Lower leg skin (tissue), 3 donors: Measurements from ENCODE around the gene TNFSF11.

Source experiments
- CTCF ChIP-seq, 3 donors: fragments of 450-650 bp; IDR thresholded peaks; one replicate each; pipeline ENCODE4 v1.5.1; 2016; ENCODE audit warnings: antibody characterized with exemption in 3 of 3, mild to moderate bottlenecking in 3 of 3, moderate library complexity in 2 of 3
- POLR2A ChIP-seq, 2 donors: fragments of 450-650 bp; IDR thresholded peaks; one replicate each; pipeline ENCODE4 v1.6.1; 2016 to 2017; ENCODE audit warnings: antibody characterized with exemption in 2 of 2, mild to moderate bottlenecking in 1 of 2, moderate library complexity in 1 of 2

GRCh38 chr13:42592915-42593900, 19.3 kb downstream of the TNFSF11 start:
- TF ChIP-seq CTCF (IDR thresholded peaks at IDR 0.05) (no peak), POLR2A (IDR thresholded peaks at IDR 0.05) (no peak)
